HCT116 (cell line): Measurements from ENCODE around the gene CCSER1. TPM values are rescaled to one million over a fixed set of nuclear protein-coding genes. Genes with fewer than 3 reads are reported as not detected.

Source experiments
- ATAC-seq: fragments of 200-7000 bp; cut with Tn5 transposase; 2 replicates; pipeline ENCODE4 v1.9.1; 2020; ENCODE audit warnings: mild to moderate bottlenecking, moderate library complexity
- BruUV-seq: library from RNA; stranded (reverse); fragments of 400-500 nt; replicated peaks from 2 replicates; lab custom pipeline; 2021; lab: Mats Ljungman, UMichigan
- CTCF ChIA-PET: fragments of 300-600 bp; sonication (Branson Sonifier 250); formaldehyde crosslinking; loops from one replicate; lab custom pipeline; 2021; ENCODE audit warnings: antibody characterized with exemption; lab: Charles Lee
- POLR2A ChIA-PET: fragments of 300-600, 350-600 bp; sonication (Branson Sonifier 250); formaldehyde crosslinking; loops from one replicate; lab custom pipeline; 2021; ENCODE audit warnings: antibody characterized with exemption; lab: Charles Lee
- RAD21 ChIA-PET, 2 experiments: fragments of 300-600 bp; sonication (Branson Sonifier 250); formaldehyde crosslinking; loops; one replicate each; lab custom pipeline; 2023; ENCODE audit warnings: low total read pairs in 2 of 2; ENCODE audit not compliant: uncharacterized antibody in 2 of 2, unreplicated experiment in 2 of 2, low non-redundant PET in 1 of 2; lab: Charles Lee
- DNase-seq: peaks from one replicate; pipeline ENCODE4 v3.0.0-alpha.2; 2010; ENCODE audit warnings: low read depth, low spot score
- H2AFZ ChIP-seq: fragments of 200-600 bp; shearing (Covaris generic), sonication (generic); 2 replicates; pipeline ENCODE4 v1.6.1; 2017; ENCODE audit warnings: low read depth, mixed run types, mixed read lengths, antibody characterized with exemption, low read length; ENCODE audit not compliant: poor library complexity, severe bottlenecking
- H3K27ac ChIP-seq: 2 replicates; pipeline ENCODE4 v1.5.1; 2012; ENCODE audit warnings: low read depth, low read length
- H3K27me3 ChIP-seq: fragments of 200-600 bp; sonication (generic); 2 replicates; pipeline ENCODE4 v1.6.1; 2016; ENCODE audit warnings: mixed run types, low read length, mixed read lengths; ENCODE audit not compliant: insufficient read depth
- H3K36me3 ChIP-seq, 2 experiments: fragments of 200-500 bp in 1 of 2; fragments of 200-600 bp in 1 of 2; sonication (Bioruptor generic) in 1 of 2; sonication (generic) in 1 of 2; 2 replicates each; pipeline versions ENCODE4 v1.5.1 to v1.6.1; 2014 to 2016; ENCODE audit warnings: low read length in 2 of 2, inconsistent platforms in 1 of 2, mixed read lengths in 1 of 2, mixed run types in 1 of 2; ENCODE audit not compliant: insufficient read depth in 2 of 2, control insufficient read depth in 1 of 2
- H3K4me1 ChIP-seq, 2 experiments: fragments of 200-600 bp in 1 of 2; sonication (generic) in 1 of 2; 2 replicates each; pipeline versions ENCODE4 v1.5.1 to v1.6.1; 2012 to 2017; ENCODE audit warnings: low read length in 2 of 2, inconsistent platforms in 1 of 2, mild to moderate bottlenecking in 1 of 2, mixed read lengths in 1 of 2, mixed run types in 1 of 2, moderate library complexity in 1 of 2; ENCODE audit not compliant: insufficient read depth in 2 of 2, control insufficient read depth in 1 of 2
- H3K4me2 ChIP-seq: fragments of 200-600 bp; sonication (generic); 2 replicates; pipeline ENCODE4 v1.6.1; 2017; ENCODE audit warnings: mixed run types, low read length, mixed read lengths
- H3K4me3 ChIP-seq, 2 experiments: fragments of 200-600 bp in 1 of 2; sonication (generic) in 1 of 2; replicated peaks in 1 of 2; 2 replicates each; pipeline ENCODE4 v1.5.1; 2011 to 2016; ENCODE audit warnings: low read length in 2 of 2, control low read depth in 1 of 2, low read depth in 1 of 2, mild to moderate bottlenecking in 1 of 2, mixed read lengths in 1 of 2, mixed run types in 1 of 2
- H3K79me2 ChIP-seq: fragments of 200-600 bp; sonication (generic); 2 replicates; pipeline ENCODE4 v1.6.1; 2017; ENCODE audit warnings: mild to moderate bottlenecking, mixed run types, low read length, moderate library complexity, mixed read lengths; ENCODE audit not compliant: insufficient read depth
- H3K9ac ChIP-seq: fragments of 200-600 bp; sonication (generic); 2 replicates; pipeline ENCODE4 v1.6.1; 2016; ENCODE audit warnings: low read length, mixed read lengths
- H3K9me2 ChIP-seq: fragments of 200-600 bp; sonication (generic), shearing (Covaris generic); 2 replicates; pipeline ENCODE4 v1.6.1; 2017; ENCODE audit warnings: mixed run types, mild to moderate bottlenecking, moderate library complexity; ENCODE audit not compliant: insufficient read depth
- H3K9me3 ChIP-seq, 2 experiments: fragments of 200-500 bp in 1 of 2; fragments of 200-600 bp in 1 of 2; sonication (Bioruptor generic) in 1 of 2; sonication (generic) in 1 of 2; 2 replicates each; pipeline ENCODE4 v1.6.1; 2014 to 2017; ENCODE audit warnings: low read length in 2 of 2, mixed read lengths in 2 of 2, inconsistent platforms in 1 of 2, low read depth in 1 of 2, mild to moderate bottlenecking in 1 of 2, mixed run types in 1 of 2, moderate library complexity in 1 of 2; ENCODE audit not compliant: control insufficient read depth in 1 of 2, insufficient read depth in 1 of 2
- H4K20me1 ChIP-seq: fragments of 200-600 bp; sonication (generic), shearing (Covaris generic); 2 replicates; pipeline ENCODE4 v1.6.1; 2017; ENCODE audit warnings: mixed run types, mild to moderate bottlenecking, moderate library complexity; ENCODE audit not compliant: insufficient read depth
- CBX3 ChIP-seq: IDR thresholded peaks from 2 replicates; pipeline ENCODE4 v1.6.1; 2012; ENCODE audit warnings: low read depth
- CEBPB ChIP-seq: IDR thresholded peaks from 2 replicates; pipeline ENCODE4 v1.6.1; 2012; ENCODE audit warnings: low read depth
- EGR1 ChIP-seq: IDR thresholded peaks from 2 replicates; pipeline ENCODE4 v1.6.1; 2012; ENCODE audit warnings: low read depth
- ELF1 ChIP-seq: IDR thresholded peaks from 2 replicates; pipeline ENCODE4 v1.6.1; 2012; ENCODE audit warnings: low read depth, borderline replicate concordance
- EZH2phosphoT487 ChIP-seq: fragments of 200-600 bp; IDR thresholded peaks from 2 replicates; pipeline ENCODE4 v1.6.1; 2018; ENCODE audit warnings: antibody characterized with exemption, borderline replicate concordance
- FOSL1 ChIP-seq: IDR thresholded peaks from 2 replicates; pipeline ENCODE4 v1.6.1; 2012; ENCODE audit warnings: low read depth
- JUND ChIP-seq: IDR thresholded peaks from 2 replicates; pipeline ENCODE4 v1.6.1; 2012
- MAX ChIP-seq: IDR thresholded peaks from 2 replicates; pipeline ENCODE4 v1.6.1; 2012
- POLR2AphosphoS5 ChIP-seq: IDR thresholded peaks from 2 replicates; pipeline ENCODE4 v1.6.1; 2011; ENCODE audit warnings: mild to moderate bottlenecking, low read depth, low read length, moderate library complexity
- SIN3A ChIP-seq: IDR thresholded peaks from 2 replicates; pipeline ENCODE4 v1.6.1; 2012; ENCODE audit warnings: low read depth
- SP1 ChIP-seq: IDR thresholded peaks from 2 replicates; pipeline ENCODE4 v1.6.1; 2012; ENCODE audit warnings: low read depth
- SRF ChIP-seq: IDR thresholded peaks from 2 replicates; pipeline ENCODE4 v1.6.1; 2012; ENCODE audit warnings: low read depth
- YY1 ChIP-seq: IDR thresholded peaks from 2 replicates; pipeline ENCODE4 v1.6.1; 2011; ENCODE audit warnings: low read length, low read depth, moderate library complexity, mild to moderate bottlenecking; ENCODE audit not compliant: insufficient replicate concordance; ENCODE audit errors: extremely low read depth
- ZFX ChIP-seq: fragments of 450-650 bp; IDR thresholded peaks from 2 replicates; pipeline ENCODE4 v1.6.1; 2017
- ZNF274 ChIP-seq: fragments of 200-500 bp; sonication (Bioruptor generic); IDR thresholded peaks from 2 replicates; pipeline ENCODE4 v1.6.1; 2014; ENCODE audit warnings: mild to moderate bottlenecking, low read depth, low read length, inconsistent platforms
- intact Hi-C: fragments of 100-400 bp; cut with micrococcal nuclease; formaldehyde crosslinking; loops from 2 replicates; pipeline ENCODE4 v1.10.0; 2022
- total RNA-seq: library from RNA; stranded (reverse); gene quantifications from one replicate; pipeline ENCODE4 v1.2.1, GENCODE V29; 2021; ENCODE audit not compliant: unreplicated experiment
- TF ChIP-seq, protein P1 (sequence below): IDR thresholded peaks from 2 replicates; pipeline ENCODE4 v1.6.1; 2011; ENCODE audit warnings: mild to moderate bottlenecking, low read length, moderate library complexity; ENCODE audit not compliant: insufficient replicate concordance; ENCODE audit errors: extremely low read depth
- TF ChIP-seq, protein P2 (sequence below), 3 experiments: fragments of 200-600 bp in 1 of 3; sonication (generic) in 1 of 3; IDR thresholded peaks in 2 of 3; conservative IDR thresholded peaks in 1 of 3; 2 replicates each; pipeline ENCODE4 v1.5.1; 2012 to 2017; ENCODE audit warnings: low read depth in 2 of 3, low read length in 2 of 3, antibody characterized with exemption in 1 of 3, borderline replicate concordance in 1 of 3, control low read depth in 1 of 3, mild to moderate bottlenecking in 1 of 3, mixed read lengths in 1 of 3, mixed run types in 1 of 3, moderate library complexity in 1 of 3; ENCODE audit not compliant: insufficient read depth in 1 of 3
- TF ChIP-seq, protein P3 (sequence below): IDR thresholded peaks from 2 replicates; pipeline ENCODE4 v1.6.1; 2012; ENCODE audit warnings: low read depth

The CCSER1 gene
- total RNA-seq, 1 experiment from 2014 or later, result 6.7 TPM

DNA sequence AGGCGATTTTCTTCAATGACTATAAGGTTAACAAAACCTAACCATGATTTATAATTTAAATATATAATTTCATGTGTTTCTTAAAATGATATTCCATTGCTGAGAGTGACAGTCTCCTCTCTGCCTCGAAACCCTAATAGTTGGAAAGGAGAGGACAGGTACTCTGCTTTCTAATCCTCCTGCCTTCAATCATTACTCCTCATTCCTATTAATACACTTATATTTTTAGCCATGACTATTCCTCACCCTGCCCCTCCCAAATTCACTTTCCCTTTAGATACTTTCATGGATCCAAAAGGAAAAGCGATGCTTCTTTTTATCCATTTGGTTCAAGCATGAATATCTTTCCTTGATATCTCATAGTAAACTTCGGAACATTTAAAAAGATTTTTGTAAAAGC, 418.2 kb downstream of the CCSER1 start:
- intact Hi-C loops, result no loop called here
- H3K36me3 ChIP-seq, result no peaks in the 10 kb centered on the region
- no peaks in the 10 kb centered on the region for H3K27me3 ChIP-seq
- no peak overlapping the region for H2AFZ ChIP-seq
- no peaks in the 10 kb centered on the region for H3K4me1 ChIP-seq
- no peak overlapping the region for H3K4me3 ChIP-seq
- ATAC-seq, result no peak
- no peaks in the 10 kb centered on the region for H4K20me1 ChIP-seq
- no peaks in the 10 kb centered on the region for H3K9me2 ChIP-seq
- H3K79me2 ChIP-seq, result no peaks in the 10 kb centered on the region
- TF ChIP-seq ELF1 (no peak), MAX (no peak), JUND (no peak), ZNF274 (no peak), EZH2phosphoT487 (no peak), CEBPB (no peak), YY1 (no peak), FOSL1 (no peak), SRF (no peak), ZFX (no peak), EGR1 (no peak), SIN3A (no peak), CBX3 (no peak), SP1 (no peak), POLR2AphosphoS5 (no peak)
- TF ChIP-seq, protein P1, sequence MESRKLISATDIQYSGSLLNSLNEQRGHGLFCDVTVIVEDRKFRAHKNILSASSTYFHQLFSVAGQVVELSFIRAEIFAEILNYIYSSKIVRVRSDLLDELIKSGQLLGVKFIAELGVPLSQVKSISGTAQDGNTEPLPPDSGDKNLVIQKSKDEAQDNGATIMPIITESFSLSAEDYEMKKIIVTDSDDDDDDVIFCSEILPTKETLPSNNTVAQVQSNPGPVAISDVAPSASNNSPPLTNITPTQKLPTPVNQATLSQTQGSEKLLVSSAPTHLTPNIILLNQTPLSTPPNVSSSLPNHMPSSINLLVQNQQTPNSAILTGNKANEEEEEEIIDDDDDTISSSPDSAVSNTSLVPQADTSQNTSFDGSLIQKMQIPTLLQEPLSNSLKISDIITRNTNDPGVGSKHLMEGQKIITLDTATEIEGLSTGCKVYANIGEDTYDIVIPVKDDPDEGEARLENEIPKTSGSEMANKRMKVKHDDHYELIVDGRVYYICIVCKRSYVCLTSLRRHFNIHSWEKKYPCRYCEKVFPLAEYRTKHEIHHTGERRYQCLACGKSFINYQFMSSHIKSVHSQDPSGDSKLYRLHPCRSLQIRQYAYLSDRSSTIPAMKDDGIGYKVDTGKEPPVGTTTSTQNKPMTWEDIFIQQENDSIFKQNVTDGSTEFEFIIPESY, result no peak
- TF ChIP-seq, protein P2, sequence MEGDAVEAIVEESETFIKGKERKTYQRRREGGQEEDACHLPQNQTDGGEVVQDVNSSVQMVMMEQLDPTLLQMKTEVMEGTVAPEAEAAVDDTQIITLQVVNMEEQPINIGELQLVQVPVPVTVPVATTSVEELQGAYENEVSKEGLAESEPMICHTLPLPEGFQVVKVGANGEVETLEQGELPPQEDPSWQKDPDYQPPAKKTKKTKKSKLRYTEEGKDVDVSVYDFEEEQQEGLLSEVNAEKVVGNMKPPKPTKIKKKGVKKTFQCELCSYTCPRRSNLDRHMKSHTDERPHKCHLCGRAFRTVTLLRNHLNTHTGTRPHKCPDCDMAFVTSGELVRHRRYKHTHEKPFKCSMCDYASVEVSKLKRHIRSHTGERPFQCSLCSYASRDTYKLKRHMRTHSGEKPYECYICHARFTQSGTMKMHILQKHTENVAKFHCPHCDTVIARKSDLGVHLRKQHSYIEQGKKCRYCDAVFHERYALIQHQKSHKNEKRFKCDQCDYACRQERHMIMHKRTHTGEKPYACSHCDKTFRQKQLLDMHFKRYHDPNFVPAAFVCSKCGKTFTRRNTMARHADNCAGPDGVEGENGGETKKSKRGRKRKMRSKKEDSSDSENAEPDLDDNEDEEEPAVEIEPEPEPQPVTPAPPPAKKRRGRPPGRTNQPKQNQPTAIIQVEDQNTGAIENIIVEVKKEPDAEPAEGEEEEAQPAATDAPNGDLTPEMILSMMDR (IDR thresholded peaks at IDR 0.05 in 2 of 3, conservative IDR thresholded peaks at IDR 0.05 in 1 of 3; ENCODE audit: borderline replicate concordance in 1 of 3, insufficient read depth in 1 of 3, low read depth in 2 of 3, low read length in 2 of 3), result no peak
- TF ChIP-seq, protein P3, sequence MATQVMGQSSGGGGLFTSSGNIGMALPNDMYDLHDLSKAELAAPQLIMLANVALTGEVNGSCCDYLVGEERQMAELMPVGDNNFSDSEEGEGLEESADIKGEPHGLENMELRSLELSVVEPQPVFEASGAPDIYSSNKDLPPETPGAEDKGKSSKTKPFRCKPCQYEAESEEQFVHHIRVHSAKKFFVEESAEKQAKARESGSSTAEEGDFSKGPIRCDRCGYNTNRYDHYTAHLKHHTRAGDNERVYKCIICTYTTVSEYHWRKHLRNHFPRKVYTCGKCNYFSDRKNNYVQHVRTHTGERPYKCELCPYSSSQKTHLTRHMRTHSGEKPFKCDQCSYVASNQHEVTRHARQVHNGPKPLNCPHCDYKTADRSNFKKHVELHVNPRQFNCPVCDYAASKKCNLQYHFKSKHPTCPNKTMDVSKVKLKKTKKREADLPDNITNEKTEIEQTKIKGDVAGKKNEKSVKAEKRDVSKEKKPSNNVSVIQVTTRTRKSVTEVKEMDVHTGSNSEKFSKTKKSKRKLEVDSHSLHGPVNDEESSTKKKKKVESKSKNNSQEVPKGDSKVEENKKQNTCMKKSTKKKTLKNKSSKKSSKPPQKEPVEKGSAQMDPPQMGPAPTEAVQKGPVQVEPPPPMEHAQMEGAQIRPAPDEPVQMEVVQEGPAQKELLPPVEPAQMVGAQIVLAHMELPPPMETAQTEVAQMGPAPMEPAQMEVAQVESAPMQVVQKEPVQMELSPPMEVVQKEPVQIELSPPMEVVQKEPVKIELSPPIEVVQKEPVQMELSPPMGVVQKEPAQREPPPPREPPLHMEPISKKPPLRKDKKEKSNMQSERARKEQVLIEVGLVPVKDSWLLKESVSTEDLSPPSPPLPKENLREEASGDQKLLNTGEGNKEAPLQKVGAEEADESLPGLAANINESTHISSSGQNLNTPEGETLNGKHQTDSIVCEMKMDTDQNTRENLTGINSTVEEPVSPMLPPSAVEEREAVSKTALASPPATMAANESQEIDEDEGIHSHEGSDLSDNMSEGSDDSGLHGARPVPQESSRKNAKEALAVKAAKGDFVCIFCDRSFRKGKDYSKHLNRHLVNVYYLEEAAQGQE, result no peak
- no peak overlapping the region for H3K27ac ChIP-seq
- no peak overlapping the region for H3K9ac ChIP-seq
- CTCF ChIA-PET, result no interaction called here
- POLR2A ChIA-PET, result no interaction called here
- H3K4me2 ChIP-seq, result no peak overlapping the region
- DNase-seq, result no peak
- RAD21 ChIA-PET, result no interaction called here
- H3K9me3 ChIP-seq, result no peaks in the 10 kb centered on the region
- no TSS peak for BruUV-seq
